Common myeloid progenitor, CD34-positive (primary cell): ENCODE data around the gene MYRIP.
"Not testable (repeated sequence)": the region's sequence is repeated elsewhere in the genome, so short reads cannot be mapped to it uniquely, and the experiment has no call there.

Experiments
- CTCF ChIA-PET: fragments of 350-600 bp; sonication (Branson Sonifier 250); formaldehyde crosslinking; loops from one replicate; lab custom pipeline; 2021; ENCODE audit warnings: antibody characterized with exemption; lab: Charles Lee
- POLR2A ChIA-PET: fragments of 350-600 bp; sonication (Branson Sonifier 250); formaldehyde crosslinking; loops from one replicate; lab custom pipeline; 2021; ENCODE audit warnings: antibody characterized with exemption; lab: Charles Lee
- DNase-seq, 3 donors: peaks; one replicate each; pipeline versions ENCODE4 v3.0.0 to v3.0.0-alpha.2; 2013
- H3K27ac ChIP-seq, 2 experiments: 1 replicate in 1 of 2; 2 replicates in 1 of 2; pipeline ENCODE4 v1.7.0; 2013; ENCODE audit warnings: inconsistent platforms in 2 of 2, low read length in 2 of 2, mild to moderate bottlenecking in 2 of 2, low read depth in 1 of 2, moderate library complexity in 1 of 2; ENCODE audit not compliant: severe bottlenecking in 2 of 2, insufficient read depth in 1 of 2, poor library complexity in 1 of 2
- H3K27me3 ChIP-seq, 5 experiments: replicated peaks in 2 of 5; 1 replicate in 3 of 5; 2 replicates in 2 of 5; pipeline versions ENCODE4 v1.6.1 to v1.7.0; 2013; ENCODE audit warnings: low read length in 4 of 5, mild to moderate bottlenecking in 2 of 5, moderate library complexity in 2 of 5, inconsistent platforms in 1 of 5; ENCODE audit not compliant: insufficient read depth in 5 of 5, control insufficient read depth in 4 of 5
- H3K36me3 ChIP-seq, 4 experiments: 1 replicate in 2 of 4; 2 replicates in 2 of 4; pipeline versions ENCODE4 v1.6.1 to v1.7.0; 2013; ENCODE audit warnings: low read length in 3 of 4, control low read depth in 1 of 4, mild to moderate bottlenecking in 1 of 4; ENCODE audit not compliant: control insufficient read depth in 4 of 4, insufficient read depth in 4 of 4
- H3K4me1 ChIP-seq, 4 experiments: 1 replicate in 3 of 4; 2 replicates in 1 of 4; pipeline versions ENCODE4 v1.6.1 to v1.7.1; 2013; ENCODE audit warnings: low read length in 3 of 4, mild to moderate bottlenecking in 3 of 4, control low read depth in 1 of 4, inconsistent platforms in 1 of 4, moderate library complexity in 1 of 4; ENCODE audit not compliant: control insufficient read depth in 4 of 4, insufficient read depth in 4 of 4; ENCODE audit errors: control extremely low read depth in 1 of 4
- H3K4me3 ChIP-seq, 7 experiments: 1 replicate in 4 of 7; 2 replicates in 3 of 7; pipeline versions ENCODE4 v1.5.1 to v1.7.0; 2013; ENCODE audit warnings: mild to moderate bottlenecking in 7 of 7, low read length in 6 of 7, moderate library complexity in 6 of 7, inconsistent platforms in 2 of 7, low read depth in 2 of 7, control low read depth in 1 of 7; ENCODE audit not compliant: insufficient read depth in 4 of 7, control insufficient read depth in 1 of 7; ENCODE audit errors: extremely low read depth in 1 of 7
- H3K9me3 ChIP-seq, 5 experiments: 1 replicate in 4 of 5; 2 replicates in 1 of 5; pipeline versions ENCODE4 v1.6.1 to v1.7.1; 2013; ENCODE audit warnings: low read length in 4 of 5, mild to moderate bottlenecking in 2 of 5, inconsistent platforms in 1 of 5, low read depth in 1 of 5, moderate library complexity in 1 of 5; ENCODE audit not compliant: control insufficient read depth in 4 of 5, insufficient read depth in 2 of 5; ENCODE audit errors: control extremely low read depth in 1 of 5
- WGBS: methylation state at CpG from one replicate; pipeline ENCODE4 v1.1.5; 2013; ENCODE audit not compliant: insufficient coverage; 5-methylcytosine and 5-hydroxymethylcytosine counted together

MYRIP gene

DNA sequence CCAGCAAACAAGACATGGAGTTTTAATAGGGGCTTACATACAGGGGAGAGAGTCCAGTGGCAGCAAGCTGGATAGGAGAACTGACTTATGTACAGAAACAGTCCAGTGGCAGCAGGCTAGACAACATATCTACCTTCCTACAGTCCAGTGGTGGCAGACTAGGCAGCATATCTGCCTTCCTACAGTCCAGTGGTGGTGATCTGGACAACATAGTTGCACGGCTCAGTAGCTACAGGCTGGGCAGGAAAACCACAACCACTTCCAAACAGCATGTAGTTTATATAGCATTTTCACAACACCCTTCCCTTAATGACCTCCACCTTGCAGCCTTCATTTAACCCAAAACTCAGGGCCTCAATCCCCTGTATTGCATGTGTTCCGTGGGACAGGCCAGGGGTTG is 318.8 kb downstream of the MYRIP start:
- H3K36me3 ChIP-seq, result no peaks in the 10 kb centered on the region
- ChIA-PET POLR2A (no interaction called here), CTCF (interaction anchor here (2.0 kb wide), 1 partner anchor 50 kb away, joined by 4 read pairs; no protein-coding TSS in a partner anchor)
- H3K4me1 ChIP-seq, result peaks cover 0 to 5% (median 0%) of the 10 kb centered on the region in 4 experiments
- H3K4me3 ChIP-seq, result no peak overlapping the region
- H3K27me3 ChIP-seq, result no peaks in the 10 kb centered on the region
- DNase-seq, result peak in 2 of 3 donors; percentile 10 to 27
- H3K27ac ChIP-seq, result no peak overlapping the region
- WGBS, result 29% methylated on average over 2 of the region's 2 CpGs
- peaks cover 0 to 4% (median 0%) of the 10 kb centered on the region in 5 experiments for H3K9me3 ChIP-seq

GRCh38 chr3:40129510-40129909 is 320.1 kb downstream of the MYRIP start:
- CTCF ChIA-PET, result interaction anchor here (0.6 kb wide), 1 partner anchor 1297 kb away, joined by 4 read pairs; no protein-coding TSS in a partner anchor
- no peak overlapping the region for H3K27ac ChIP-seq
- H3K36me3 ChIP-seq, result no peaks in the 10 kb centered on the region
- no peak for DNase-seq
- H3K27me3 ChIP-seq, result no peaks in the 10 kb centered on the region
- H3K9me3 ChIP-seq, result peaks cover 0 to 12% (median 2%) of the 10 kb centered on the region in 5 experiments
- H3K4me1 ChIP-seq, result peaks cover 0 to 5% (median 0%) of the 10 kb centered on the region in 4 experiments
- H3K4me3 ChIP-seq, result no peak overlapping the region
- POLR2A ChIA-PET, result interaction anchor here (0.6 kb wide), 1 partner anchor 197 kb away, joined by 3 read pairs; no protein-coding TSS in a partner anchor
- WGBS, result 100% methylated on average over 1 of the region's 3 CpGs

- no peaks in the 10 kb centered on the region for H3K27me3 ChIP-seq
- POLR2A ChIA-PET, result no interaction called here
- H3K4me1 ChIP-seq, result peaks cover 0 to 5% (median 0%) of the 10 kb centered on the region in 4 experiments
- peaks cover 0 to 12% (median 2%) of the 10 kb centered on the region in 5 experiments for H3K9me3 ChIP-seq
- H3K27ac ChIP-seq, result no peak overlapping the region
- no peak for DNase-seq
- WGBS, result 100% methylated on average over 1 of the region's 2 CpGs
- CTCF ChIA-PET, result no interaction called here
- no peaks in the 10 kb centered on the region for H3K36me3 ChIP-seq
- H3K4me3 ChIP-seq, result no peak overlapping the region
These were observed 320.6 kb downstream of the MYRIP start for GRCh38 chr3:40129981-40130380.

- H3K4me1 ChIP-seq, result peaks cover 0 to 5% (median 0%) of the 10 kb centered on the region in 4 experiments
- no peak overlapping the region for H3K27ac ChIP-seq
- DNase-seq, result no peak
- ChIA-PET POLR2A (no interaction called here), CTCF (no interaction called here)
- H3K9me3 ChIP-seq, result peaks cover 0 to 12% (median 2%) of the 10 kb centered on the region in 5 experiments
- H3K4me3 ChIP-seq, result no peak overlapping the region
- H3K36me3 ChIP-seq, result no peaks in the 10 kb centered on the region
- no peaks in the 10 kb centered on the region for H3K27me3 ChIP-seq
These were observed 321.3 kb downstream of the MYRIP start for GRCh38 chr3:40130721-40131120.

GRCh38 chr3:40133886-40134575 is 324.6 kb downstream of the MYRIP start:
- POLR2A ChIA-PET, result not testable (repeated sequence)

DNA sequence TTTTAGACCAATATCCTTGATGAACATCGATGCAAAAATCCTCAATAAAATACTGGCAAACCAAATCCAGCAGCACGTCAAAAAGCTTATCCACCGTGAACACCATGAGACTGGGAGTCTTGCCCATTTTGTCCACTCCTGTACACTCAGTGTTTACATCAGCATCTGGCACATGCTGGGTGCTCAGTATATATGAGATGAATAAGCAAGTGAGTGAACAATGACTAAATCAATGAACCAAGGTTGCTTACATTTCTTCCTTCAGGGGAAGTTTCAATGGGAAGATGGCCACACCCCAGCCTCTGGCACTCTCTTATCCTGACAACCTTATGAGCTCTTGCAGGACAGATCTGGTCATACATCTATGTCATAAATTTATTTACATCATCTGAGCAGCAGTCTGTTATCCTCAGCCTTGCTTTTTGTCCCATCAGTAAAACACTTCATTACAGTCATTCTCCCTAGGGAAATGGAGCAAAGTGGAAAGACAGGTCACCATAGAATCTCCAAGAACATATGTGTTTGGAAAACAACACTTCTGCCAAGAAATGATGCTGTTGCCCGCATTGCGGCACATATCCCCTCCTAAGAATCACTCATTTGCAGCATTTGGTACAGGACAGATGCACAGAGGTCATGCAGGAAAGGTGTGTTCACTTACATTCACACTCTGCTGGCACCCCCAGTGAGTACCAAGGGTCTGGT is 328.3 kb downstream of the MYRIP start:
- Histone ChIP-seq H3K36me3 (no peaks in the 10 kb centered on the region), H3K9me3 (peaks cover 0 to 9% (median 2%) of the 10 kb centered on the region in 5 experiments), H3K4me3 (no peak overlapping the region), H3K27ac (no peak overlapping the region), H3K4me1 (no peaks in the 10 kb centered on the region), H3K27me3 (no peaks in the 10 kb centered on the region)
- CTCF ChIA-PET, result no interaction called here
- 96% methylated on average over 5 of the region's 5 CpGs for WGBS
- POLR2A ChIA-PET, result no interaction called here
- no peak for DNase-seq

More at GRCh38 chr3:40133886-40134575, 324.6 kb downstream of the MYRIP start:
- H3K4me3 ChIP-seq, H3K36me3 ChIP-seq, H3K4me1 ChIP-seq, CTCF ChIA-PET, H3K27me3 ChIP-seq, H3K27ac ChIP-seq, DNase-seq: not testable (repeated sequence)
- peaks cover 0 to 12% (median 2%) of the 10 kb centered on the region in 5 experiments for H3K9me3 ChIP-seq
- 93% methylated on average over 19 of the region's 22 CpGs for WGBS
